Measurements from ENCODE around the gene HOXC9.

HOXC9 gene

GRCh38 chr12:54010053-54010971, 10.4 kb downstream of the HOXC9 start:
- Histone ChIP-seq H3K27me3 (ENCODE audit: insufficient read depth, low read length, poor library complexity) (peaks cover 80% of the 10 kb centered on the region), H3K79me2 (ENCODE audit: insufficient read depth, low read length) (no peaks in the 10 kb centered on the region), H3K4me2 (ENCODE audit: insufficient read depth, low read length) (no peak overlapping the region), H4K20me1 (ENCODE audit: insufficient read depth, low read length) (no peaks in the 10 kb centered on the region), H3K36me3 (ENCODE audit: insufficient read depth, low read length) (no peaks in the 10 kb centered on the region), H3K9ac (ENCODE audit: low read depth, low read length) (no peak overlapping the region), H3K4me3 (ENCODE audit: low read depth in 1 of 2, low read length in 2 of 2) (no peak overlapping the region), H3K9me3 (ENCODE audit: insufficient read depth, low read length, severe bottlenecking) (no peaks in the 10 kb centered on the region), H2AFZ (ENCODE audit: low read depth, low read length) (no peak overlapping the region), H3K4me1 (ENCODE audit: insufficient read depth, low read length) (peaks cover 8% of the 10 kb centered on the region), H3K27ac (ENCODE audit: low read length) (no peak overlapping the region)
- ATAC-seq (ENCODE audit: insufficient read depth, low read depth) (no peak), DNase-seq (no peak)
- TF ChIP-seq EZH2 (IDR thresholded peaks at IDR 0.05; ENCODE audit: borderline replicate concordance, low read depth, low read length, severe bottlenecking) (no peak), CTCF (IDR thresholded peaks at IDR 0.05; ENCODE audit: borderline replicate concordance, extremely low read depth, low read length, poor library complexity, severe bottlenecking) (no peak)

- Histone ChIP-seq H3K27me3 (ENCODE audit: insufficient read depth, low read length, poor library complexity) (peaks cover 81% of the 10 kb centered on the region), H4K20me1 (ENCODE audit: insufficient read depth, low read length) (no peaks in the 10 kb centered on the region), H3K27ac (ENCODE audit: low read length) (no peak overlapping the region), H3K4me3 (ENCODE audit: low read depth in 1 of 2, low read length in 2 of 2) (no peak overlapping the region), H3K36me3 (ENCODE audit: insufficient read depth, low read length) (no peaks in the 10 kb centered on the region), H3K9me3 (ENCODE audit: insufficient read depth, low read length, severe bottlenecking) (no peaks in the 10 kb centered on the region), H2AFZ (ENCODE audit: low read depth, low read length) (0 out of 2 replicates have a peak overlapping the region, but pooled peaks have one; percentile 26), H3K79me2 (ENCODE audit: insufficient read depth, low read length) (no peaks in the 10 kb centered on the region), H3K4me1 (ENCODE audit: insufficient read depth, low read length) (peaks cover 4% of the 10 kb centered on the region), H3K4me2 (ENCODE audit: insufficient read depth, low read length) (no peak overlapping the region), H3K9ac (ENCODE audit: low read depth, low read length) (no peak overlapping the region)
- DNase-seq (no peak), ATAC-seq (ENCODE audit: insufficient read depth, low read depth) (no peak)
- TF ChIP-seq EZH2 (IDR thresholded peaks at IDR 0.05; ENCODE audit: borderline replicate concordance, low read depth, low read length, severe bottlenecking) (no peak), CTCF (IDR thresholded peaks at IDR 0.05; ENCODE audit: borderline replicate concordance, extremely low read depth, low read length, poor library complexity, severe bottlenecking) (no peak)
Observed at GRCh38 chr12:54010972-54011664, 11.2 kb downstream of the HOXC9 start.

- Histone ChIP-seq H3K36me3 (ENCODE audit: insufficient read depth, low read length) (no peaks in the 10 kb centered on the region), H3K27ac (ENCODE audit: low read length) (no peak overlapping the region), H2AFZ (ENCODE audit: low read depth, low read length) (no peak overlapping the region), H3K27me3 (ENCODE audit: insufficient read depth, low read length, poor library complexity) (peaks cover 79% of the 10 kb centered on the region), H3K79me2 (ENCODE audit: insufficient read depth, low read length) (no peaks in the 10 kb centered on the region), H4K20me1 (ENCODE audit: insufficient read depth, low read length) (no peaks in the 10 kb centered on the region), H3K4me2 (ENCODE audit: insufficient read depth, low read length) (no peak overlapping the region), H3K4me3 (ENCODE audit: low read depth in 1 of 2, low read length in 2 of 2) (no peak overlapping the region), H3K9ac (ENCODE audit: low read depth, low read length) (no peak overlapping the region), H3K4me1 (ENCODE audit: insufficient read depth, low read length) (peaks cover 4% of the 10 kb centered on the region), H3K9me3 (ENCODE audit: insufficient read depth, low read length, severe bottlenecking) (no peaks in the 10 kb centered on the region)
- no peak for ATAC-seq (ENCODE audit: insufficient read depth, low read depth)
- DNase-seq, result no peak
- TF ChIP-seq EZH2 (IDR thresholded peaks at IDR 0.05; ENCODE audit: borderline replicate concordance, low read depth, low read length, severe bottlenecking) (no peak), CTCF (IDR thresholded peaks at IDR 0.05; ENCODE audit: borderline replicate concordance, extremely low read depth, low read length, poor library complexity, severe bottlenecking) (no peak)
Observed at GRCh38 chr12:54011665-54012532, 11.9 kb downstream of the HOXC9 start.
